Hematopoietic multipotent progenitor cell (in vitro differentiated cells): ENCODE results near the gene PPID. TPM values are rescaled to one million over a fixed set of nuclear protein-coding genes. Genes with fewer than 3 reads are reported as not detected.
"Not testable (repeated sequence)": the region's sequence is repeated elsewhere in the genome, so short reads cannot be mapped to it uniquely, and the experiment has no call there.

ENCODE experiments used
- DNase-seq, 3 donors: peaks; one replicate each; pipeline ENCODE4 v3.0.0-alpha.2; 2011 to 2015; ENCODE audit warnings: low read depth in 2 of 3, low spot score in 2 of 3
- total RNA-seq: library from RNA; depleted of rRNA; stranded (reverse); fragments of >200 nt; gene quantifications from one replicate; pipeline ENCODE4 v1.2.3, GENCODE V29; 2012

Gene PPID
- 9.2 TPM for total RNA-seq

DNA sequence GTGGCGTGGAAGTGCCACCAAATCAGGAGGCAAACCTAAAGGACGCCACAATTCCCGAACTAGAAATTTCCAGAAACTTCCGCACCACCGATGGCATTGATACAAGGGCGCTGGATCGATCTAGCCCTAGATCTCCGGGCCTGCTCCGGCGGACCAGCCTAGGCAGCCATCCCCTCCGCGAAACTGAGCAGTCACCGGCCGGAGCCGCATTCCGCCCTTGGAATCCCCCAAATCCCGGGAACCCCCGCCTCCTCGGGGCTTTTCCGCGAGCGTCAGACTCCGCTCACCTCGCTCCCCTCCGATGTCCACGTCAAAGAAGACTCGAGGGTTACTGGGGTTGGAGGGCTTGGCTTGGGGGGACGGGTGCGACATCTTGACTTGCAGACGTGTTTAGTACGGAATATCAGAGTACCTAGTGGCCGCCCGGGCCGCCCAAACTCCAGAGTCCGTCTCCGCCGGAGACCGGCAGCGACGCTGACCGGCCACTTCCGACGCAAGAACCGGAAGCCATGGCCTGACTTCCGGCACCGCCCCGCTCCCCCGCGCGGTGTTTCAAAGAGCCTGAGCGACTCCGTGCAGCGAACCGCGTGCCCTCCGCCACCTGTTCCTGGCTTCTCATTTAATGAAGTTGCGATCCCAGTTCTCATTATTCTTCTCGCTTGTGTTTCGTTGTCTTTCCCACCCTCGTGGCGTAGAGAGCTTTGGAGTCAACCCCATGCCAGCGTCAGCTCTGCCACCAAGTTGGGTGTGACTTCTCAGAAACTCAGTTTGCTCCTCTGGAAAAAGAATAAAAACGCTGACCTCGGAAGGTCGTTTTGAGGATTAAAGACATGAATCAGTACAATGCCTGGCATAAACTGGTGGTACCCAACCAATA is at the start of gene PPID:
PPID (minus strand) TSS at position 480 of the 877 bp plus-strand sequence; CDS start at position 372, 108 bp downstream.
- DNase-seq = peak; percentile 64 to 83 (median 77)

DNA sequence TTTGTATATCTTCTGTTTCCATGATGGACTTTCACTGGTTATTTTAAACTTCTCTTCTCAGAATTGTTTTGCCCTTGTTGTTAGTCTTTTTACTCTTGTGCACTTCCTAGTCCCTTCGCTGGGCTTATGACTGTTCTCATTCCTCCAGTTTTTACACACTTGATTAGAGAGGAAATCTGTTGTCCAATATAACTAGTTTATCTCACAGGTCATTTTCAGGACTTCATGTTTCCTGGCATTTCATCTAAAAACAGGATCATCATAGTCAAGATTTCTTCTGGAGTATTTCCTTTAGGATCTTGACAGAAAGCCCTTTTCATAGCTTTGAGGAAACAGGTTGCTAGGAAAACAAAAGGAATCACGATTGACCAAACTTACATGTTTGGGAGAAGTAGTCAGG is 48.6 kb upstream of the PPID start:
- DNase-seq = no peak

DNA sequence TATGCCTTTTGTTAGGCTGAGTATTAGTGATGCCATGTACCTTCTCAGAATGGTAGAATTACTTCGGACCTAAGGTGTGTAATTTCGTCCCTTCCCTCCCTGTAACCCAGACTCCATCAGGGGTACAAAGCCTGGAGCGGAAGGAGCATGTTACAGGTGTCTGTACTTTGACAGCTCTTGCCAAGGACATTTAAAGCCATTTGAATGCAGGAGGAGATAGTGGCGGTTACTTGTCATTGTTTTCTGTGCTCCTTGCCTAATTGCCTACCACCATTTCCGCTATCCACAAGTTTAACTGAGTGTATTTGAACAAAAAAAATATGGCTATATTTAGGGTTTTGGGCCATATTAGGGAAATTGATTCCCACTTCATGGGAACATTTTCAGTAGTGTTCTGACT is 47.5 kb upstream of the PPID start:
- DNase-seq = no peak

DNA sequence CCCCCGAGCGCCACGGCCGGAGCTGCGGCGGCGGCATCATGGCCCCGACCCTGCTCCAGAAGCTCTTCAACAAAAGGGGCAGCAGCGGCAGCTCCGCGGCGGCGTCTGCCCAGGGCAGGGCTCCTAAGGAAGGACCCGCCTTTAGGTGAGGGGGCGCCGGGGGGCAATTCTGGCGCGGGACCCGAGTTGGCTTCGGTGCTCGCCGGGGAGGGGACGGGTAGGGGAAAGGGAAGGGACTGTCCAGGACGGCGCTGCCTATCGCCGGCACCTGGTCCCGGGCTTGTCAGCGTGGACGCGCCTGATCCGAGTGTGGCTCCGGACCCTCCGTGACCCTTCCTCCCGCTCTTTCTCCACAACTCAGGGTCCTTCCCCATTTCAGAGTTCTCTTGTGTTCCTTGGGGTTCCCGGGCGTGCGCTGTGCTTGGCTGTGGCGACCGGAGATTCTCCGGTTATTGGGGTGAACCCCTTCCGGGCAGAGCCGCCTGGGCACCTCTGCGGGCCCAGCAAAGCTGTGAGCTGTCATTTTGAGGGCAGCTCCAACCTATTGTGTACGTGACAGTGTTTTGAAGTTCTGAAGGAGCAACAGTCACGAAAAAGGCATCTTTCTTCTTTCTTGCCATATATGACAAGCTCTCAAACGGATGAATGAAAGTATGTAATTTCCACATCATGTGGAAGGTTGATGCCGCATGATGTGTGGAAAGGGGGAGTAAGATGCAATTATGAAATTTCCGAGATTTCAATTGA is 46.2 kb upstream of the PPID start:
- peak; percentile 14 to 68 (median 50) for DNase-seq

DNA sequence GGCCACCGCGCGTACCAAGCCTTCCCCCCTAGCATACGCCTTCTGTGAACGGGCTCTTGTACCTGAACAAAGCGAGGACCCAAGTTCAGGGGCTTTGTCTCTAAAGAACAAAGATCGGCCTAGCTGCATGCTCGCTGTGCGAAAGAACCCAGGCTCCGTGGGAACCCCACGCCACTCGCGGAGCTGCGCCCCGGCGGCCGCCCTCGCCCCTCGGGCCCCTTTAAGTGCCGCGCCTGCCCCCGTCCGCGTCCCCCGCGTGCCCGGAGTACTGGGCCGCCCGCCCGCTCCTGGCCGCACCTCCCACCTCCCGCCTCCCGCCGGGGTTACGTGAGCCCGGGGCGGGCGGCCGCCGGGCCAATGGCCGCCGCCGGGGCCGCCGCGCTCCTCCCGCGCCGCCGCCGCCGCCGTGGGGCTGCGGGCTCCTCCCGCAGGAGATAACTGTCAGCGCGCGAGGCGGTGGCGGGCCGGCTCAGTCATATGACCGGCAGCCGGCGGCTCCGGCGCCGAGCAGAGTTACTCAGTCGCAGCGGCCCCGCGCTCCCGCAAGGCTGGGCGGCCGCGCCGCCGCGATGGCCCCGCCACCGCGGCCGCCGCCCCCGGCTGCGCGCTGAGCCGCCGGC is 45.5 kb upstream of the PPID start, which contains the start of gene FNIP2:
FNIP2 (plus strand) TSS at position 472 of the 620 bp plus-strand sequence. CDS start 187 bp downstream, outside the sequence.
- DNase-seq = peak; percentile 57 to 81 (median 79)

DNA sequence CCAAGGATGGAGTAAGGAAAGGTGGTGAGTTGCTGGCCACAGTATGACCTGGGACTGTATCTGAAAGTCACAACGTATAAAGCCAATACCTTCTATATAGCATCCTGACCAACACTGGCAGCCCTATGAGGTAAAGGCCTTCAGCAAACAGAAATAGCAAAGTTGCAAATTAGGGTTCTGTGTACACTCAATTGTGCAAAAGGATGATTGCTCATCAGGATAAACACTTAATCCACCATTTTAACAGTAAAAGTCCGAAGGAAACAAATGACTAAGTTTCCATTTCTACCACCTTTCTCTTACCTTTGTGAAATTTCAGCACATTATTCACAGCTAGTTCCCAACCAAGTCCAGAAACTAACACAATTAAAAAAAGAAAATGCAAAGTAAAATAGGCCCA is 44.3 kb upstream of the PPID start:
- no peak for DNase-seq

DNA sequence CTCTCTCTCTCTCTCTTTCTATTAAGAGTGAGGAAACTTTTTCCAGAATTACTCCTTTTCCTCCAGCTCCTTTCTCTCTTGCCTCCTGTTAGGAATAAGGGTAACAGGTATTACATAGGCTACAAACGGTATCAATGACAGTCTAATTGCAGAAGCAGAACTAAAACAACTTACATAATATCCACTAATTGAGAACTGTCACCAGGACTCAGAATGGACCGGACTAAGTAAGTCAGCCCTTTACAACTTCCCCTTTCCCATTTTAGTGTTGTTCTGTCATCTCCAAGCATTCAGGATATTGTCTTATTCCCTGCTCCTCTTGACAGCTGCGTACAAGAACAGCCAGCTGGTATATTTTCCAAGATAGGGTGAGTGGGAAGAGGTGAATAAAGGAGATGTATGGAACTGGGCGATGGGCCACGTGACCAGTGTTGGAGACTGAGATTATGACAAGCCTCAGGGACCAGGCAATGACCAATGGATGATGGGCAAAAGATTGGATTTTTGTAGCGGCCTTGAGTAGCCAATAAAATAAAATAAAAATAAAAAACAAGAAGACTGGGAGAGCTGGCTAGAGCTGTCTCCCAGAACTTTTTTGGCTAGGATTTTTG is 43.3 kb upstream of the PPID start:
- DNase-seq = peak in 1 of 3 donors; percentile 37

DNA sequence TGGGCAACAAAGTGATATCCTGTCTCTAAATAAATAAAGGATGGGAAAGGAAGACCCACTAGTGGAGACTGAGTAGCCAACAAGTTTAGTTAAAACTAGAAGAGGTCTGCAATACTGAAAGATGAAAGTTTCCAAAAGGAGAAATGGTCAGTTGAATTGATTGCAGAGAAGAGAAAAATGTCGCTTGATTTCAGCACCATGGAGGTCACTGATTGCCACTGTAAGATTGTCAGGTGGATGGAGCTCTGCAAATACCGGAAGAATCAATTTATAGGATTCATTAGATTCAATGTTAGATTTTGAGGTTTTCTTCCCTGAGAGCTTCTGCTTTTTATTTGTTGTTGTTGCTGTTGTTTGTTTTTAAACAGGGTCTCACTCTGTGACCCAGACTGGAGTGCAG is 40.3 kb upstream of the PPID start:
- DNase-seq = no peak

DNA sequence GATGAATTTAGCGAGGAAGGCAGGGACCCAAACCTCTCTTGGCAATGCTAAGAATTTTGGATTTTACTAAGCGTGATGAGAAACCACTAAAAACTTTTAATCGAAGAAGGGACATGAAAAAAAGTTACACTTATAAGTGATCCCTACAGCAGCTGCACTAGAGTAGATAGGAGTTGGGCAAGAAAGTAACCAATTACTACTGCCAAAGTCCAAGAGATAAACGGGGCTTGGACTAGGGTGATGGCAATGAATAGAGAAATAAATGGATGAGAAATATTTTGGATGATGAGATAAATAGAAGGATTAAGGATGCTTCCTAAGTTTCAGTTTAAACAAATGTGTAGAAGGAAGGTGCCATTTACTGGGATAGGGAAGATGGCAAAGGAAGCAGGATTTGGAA is 39.4 kb upstream of the PPID start:
- DNase-seq = no peak

DNA sequence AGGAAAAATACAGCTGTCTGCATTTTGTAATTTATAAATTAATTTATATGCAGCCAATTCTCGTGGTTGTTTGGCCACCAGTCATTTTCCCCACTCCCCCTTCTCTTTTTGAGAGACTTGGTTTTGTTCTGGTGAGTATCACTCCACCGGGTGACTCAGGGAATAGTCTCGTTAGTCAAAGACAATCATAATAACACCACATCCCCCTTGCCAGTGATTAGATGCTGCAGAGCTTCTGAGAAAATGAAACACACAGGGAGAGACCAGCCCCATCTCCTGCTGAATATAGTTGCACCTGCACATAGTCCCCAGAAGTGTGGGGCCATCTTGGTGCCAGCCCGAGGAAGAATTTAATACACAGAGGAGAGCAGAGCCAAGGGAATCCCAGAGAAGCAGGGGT is 37.7 kb upstream of the PPID start:
- DNase-seq = no peak

DNA sequence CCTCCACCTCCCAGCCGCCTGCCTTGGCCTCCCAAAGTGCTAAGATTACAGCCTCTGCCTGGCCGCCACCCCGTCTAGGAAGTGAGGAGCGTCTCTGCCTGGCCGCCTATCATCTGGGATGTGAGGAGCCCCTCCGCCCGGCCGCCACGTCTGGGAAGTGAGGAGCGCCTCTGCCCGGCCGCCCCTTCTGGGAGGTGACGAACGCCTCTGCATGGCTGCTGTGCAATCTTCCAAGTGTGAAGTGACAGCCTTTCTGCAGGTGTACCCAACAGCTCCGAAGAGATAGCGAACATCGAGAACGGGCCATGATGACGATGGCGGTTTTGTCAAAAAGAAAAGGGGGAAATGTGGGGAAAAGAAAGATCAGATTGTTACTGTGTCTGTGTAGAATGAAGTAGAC is 36.3 kb upstream of the PPID start:
- DNase-seq = not testable (repeated sequence)

DNA sequence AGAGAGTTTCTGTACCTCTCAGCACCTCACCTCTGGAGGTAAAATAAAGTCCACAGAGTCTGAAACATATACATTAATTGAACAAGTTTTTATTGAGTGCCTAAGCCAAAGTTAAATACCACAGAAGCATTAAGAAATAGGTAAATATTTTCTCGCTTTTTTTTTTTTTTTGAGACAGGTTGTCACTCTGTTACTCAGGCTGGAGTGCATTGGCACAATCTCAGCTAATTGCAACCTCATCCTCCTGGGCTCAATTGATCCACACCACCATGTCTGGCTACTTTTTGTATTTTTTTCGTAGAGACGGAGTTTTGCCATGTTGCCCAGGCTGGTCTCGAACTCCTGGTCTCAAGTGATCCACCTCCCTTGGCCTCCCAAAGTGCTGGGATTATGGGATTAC is 35.5 kb upstream of the PPID start:
- DNase-seq = no peak

DNA sequence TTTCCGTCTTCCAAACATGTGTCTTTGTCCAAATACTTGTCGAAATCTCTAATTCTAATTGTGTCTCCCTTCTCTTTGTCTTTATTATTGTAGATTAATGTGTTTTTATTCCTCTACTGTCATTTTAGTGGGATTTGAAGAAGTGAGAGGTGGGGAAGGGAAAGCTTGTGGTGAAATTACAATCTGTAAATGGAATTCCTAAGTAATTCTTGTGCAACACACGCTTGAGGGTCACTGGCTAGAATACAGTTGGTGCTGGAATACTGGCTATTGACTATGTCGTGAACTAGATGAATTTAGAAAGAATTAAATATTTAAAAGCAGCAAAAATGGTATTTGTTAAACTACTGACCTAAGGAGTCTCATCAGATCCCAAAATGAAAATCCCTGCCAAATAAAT is 34.9 kb upstream of the PPID start:
- DNase-seq = no peak

DNA sequence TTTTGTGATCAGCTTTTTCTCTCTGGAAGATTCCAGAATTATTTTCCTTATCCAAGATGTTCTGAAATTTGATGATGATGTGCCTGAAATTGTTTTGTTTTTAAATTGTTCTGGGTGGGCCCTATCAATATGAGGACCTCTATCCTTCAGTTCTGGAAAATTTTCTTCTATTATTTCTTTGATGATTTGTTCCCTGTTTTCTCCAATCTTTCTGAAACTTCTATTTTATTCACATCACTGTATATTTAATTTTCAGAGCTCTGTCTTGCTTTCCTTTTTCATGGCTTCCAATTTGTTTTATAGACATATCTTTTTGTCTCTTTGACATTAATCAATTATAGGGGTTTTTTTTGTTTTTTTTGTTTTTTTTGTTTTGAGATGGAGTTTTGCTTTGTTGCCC is 33.4 kb upstream of the PPID start:
- no peak for DNase-seq

DNA sequence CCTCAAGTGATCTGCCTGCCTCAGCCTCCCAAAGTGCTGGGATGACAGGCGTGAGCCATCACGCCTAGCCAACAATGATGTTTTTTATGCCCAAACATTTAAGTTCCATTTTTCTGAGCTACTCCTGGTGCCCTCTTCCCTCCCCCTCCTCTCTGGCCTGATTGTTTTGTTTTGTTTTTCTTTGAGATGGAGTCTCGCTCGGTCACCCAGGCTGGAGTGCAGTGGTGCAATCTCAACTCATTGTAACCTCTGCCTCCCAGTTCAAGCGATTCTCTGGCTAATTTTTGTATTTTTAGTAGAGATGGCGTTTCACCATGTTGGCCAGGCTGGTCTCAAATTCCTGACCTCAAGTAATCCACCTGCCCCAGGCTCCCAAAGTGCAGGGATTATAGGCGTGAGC is 32.6 kb upstream of the PPID start:
- DNase-seq = not testable (repeated sequence)

DNA sequence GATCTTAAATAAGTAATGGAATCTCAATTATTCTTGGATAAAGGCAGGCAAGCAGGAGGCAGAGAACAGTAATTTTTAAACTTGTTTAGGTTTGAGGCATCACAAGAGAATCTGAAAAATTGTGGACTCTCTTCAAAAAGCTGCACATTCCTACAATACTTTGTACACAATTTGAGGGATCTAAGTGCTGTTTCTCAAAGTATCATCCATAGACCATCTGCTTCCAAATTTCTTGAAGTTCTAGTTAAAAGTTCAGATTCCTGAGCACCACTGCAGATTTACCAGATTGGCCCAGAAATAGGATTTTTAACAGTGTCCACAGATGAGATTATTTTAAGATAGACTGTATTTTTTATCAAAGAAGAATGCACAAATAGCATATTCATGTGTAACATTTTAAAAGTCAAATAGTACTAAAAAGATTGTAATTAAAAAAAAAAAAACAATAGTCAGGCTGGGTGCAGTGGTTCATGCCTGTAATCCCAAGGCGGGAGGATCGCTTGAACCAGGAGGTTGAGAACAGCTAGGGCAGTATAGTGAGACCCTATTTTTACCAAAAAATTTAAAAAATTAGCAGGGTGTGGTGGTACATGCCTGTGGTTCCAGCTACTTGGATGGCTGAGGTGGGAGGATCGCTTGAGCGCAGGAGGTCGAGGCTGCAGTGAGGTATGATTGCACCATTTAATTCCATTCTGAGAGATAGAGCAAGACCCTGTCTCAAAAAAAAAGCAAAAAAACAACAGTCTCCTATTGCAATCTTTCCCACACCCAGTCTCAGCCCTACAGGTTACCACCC is 31.4 kb upstream of the PPID start:
- no peak for DNase-seq

DNA sequence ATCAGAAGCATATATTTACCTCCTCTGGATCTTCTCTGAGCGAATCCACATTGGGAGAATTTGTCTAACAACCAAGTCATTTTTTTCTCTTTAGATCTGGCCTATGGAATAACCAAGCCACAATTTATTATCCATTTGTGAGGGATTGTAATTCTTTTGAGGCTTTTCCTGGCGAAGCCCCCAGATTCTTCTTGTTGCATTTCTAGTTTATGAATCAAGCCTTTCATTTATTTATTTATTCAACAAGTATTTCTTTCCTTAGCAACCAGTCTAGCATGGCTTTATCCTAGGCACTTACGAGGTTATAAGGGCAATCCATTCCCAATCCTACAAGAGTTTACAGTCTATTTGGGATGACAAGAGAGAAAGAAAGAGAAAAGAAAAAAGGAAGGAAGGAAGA is 27.2 kb upstream of the PPID start:
- DNase-seq = no peak

DNA sequence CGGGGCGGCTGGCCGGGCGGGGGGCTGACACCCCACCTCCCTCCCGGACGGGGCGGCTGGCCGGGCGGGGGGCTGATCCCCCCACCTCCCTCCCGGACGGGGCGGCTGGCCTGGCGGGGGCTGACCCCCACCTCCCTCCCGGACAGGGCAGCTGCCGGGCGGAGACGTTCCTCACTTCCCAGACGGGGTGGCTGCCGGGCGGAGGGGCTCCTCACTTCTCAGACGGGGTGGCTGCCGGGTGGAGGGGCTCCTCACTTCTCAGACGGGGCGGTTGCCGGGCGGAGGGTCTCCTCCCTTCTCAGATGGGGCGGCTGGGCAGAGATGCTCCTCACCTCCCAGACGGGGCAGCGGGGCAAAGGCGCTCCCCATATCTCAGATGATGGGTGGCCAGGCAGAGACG is 23.3 kb upstream of the PPID start:
- DNase-seq = not testable (repeated sequence)

DNA sequence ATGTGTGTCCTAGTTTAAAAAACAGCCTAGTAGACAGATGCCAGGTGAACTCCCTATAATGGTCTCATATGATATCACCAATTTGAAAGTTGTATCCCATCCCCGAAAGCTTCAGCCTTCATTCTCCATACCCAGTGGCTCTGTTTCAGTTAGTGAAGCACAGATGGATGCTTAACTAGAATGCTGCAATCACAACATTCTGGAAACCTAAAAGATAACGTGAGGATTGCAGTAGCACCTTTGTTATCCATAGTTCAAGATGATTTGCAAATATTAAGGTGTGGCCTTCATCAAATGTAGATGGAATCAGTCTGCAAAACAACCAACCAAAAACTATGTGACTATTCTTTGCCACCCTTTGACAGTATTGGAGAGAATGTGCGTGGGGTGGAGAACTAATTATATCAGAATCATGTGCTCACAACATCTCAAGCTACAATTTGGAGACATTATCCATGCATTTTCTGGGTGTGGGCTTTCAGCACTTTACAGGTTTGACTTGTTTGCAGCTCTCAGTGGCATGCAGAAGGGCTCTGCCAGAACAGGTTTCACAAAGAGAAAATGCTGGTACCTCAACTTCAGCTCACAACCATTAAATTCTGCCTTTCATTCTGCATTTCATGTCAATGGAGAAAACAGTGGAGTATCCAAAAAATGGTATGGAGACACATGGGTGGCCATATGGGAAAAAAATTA is 18.3 kb upstream of the PPID start:
- DNase-seq = no peak

DNA sequence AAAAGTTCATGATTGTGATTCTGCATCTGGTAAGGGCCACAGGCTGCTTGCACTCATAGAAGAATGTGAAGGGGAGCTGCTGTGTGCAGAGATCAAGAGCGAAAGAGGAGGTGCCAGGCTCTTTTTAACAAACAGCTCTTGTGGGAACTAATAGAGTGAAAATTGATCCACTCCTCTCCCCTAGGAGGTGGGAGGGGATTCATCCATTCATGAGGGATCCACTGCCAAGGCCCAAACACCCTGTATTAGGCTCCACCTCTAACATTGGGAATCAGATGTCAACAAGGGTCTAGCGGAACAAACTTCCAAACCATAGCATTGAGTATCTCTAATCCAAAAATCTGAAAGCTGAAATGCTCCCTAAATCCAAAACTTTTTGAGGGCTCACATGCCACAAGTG is 16.4 kb upstream of the PPID start:
- no peak for DNase-seq
